Right lobe of liver (tissue), 6 donors: ENCODE results near the gene PAPOLB. TPM values are rescaled to one million over a fixed set of nuclear protein-coding genes. Genes with fewer than 3 reads are reported as not detected.

Experiments
- ATAC-seq, 4 donors: fragments of 200-7000 bp; cut with Tn5 transposase; one replicate each; pipeline ENCODE4 v1.9.1; 2020; ENCODE audit warnings: mild to moderate bottlenecking in 4 of 4, moderate library complexity in 4 of 4
- DNase-seq, 3 donors: peaks; one replicate each; pipeline ENCODE4 v3.0.0-alpha.2; 2020
- H3K27ac ChIP-seq, 3 donors: fragments of 200-600 bp; one replicate each; pipeline ENCODE4 v1.8.0; 2022
- H3K27me3 ChIP-seq, 2 donors: fragments of 200-600 bp; one replicate each; pipeline ENCODE4 v1.8.0; 2022
- H3K36me3 ChIP-seq, 4 donors: fragments of 200-600 bp; sonication (generic) in 1 of 4; one replicate each; pipeline versions ENCODE4 v1.5.1 to v1.8.0; 2017 to 2022; ENCODE audit warnings: control low read depth in 1 of 4
- H3K4me1 ChIP-seq, 4 donors: fragments of 200-600 bp; sonication (generic) in 1 of 4; one replicate each; pipeline versions ENCODE4 v1.5.1 to v1.8.0; 2017 to 2022; ENCODE audit warnings: control low read depth in 1 of 4
- H3K4me3 ChIP-seq, 3 donors: fragments of 200-600 bp; one replicate each; pipeline ENCODE4 v1.8.0; 2022
- H3K9me3 ChIP-seq, 4 donors: fragments of 200-600 bp; sonication (generic) in 1 of 4; one replicate each; pipeline versions ENCODE4 v1.5.1 to v1.8.0; 2017 to 2022; ENCODE audit warnings: control low read depth in 1 of 4
- CTCF ChIP-seq, 4 donors: fragments of 200-600 bp in 3 of 4; fragments of 450-650 bp in 1 of 4; IDR thresholded peaks; one replicate each; pipeline versions ENCODE4 v1.5.1 to v1.8.0; 2016 to 2022; ENCODE audit warnings: antibody characterized with exemption in 4 of 4, mild to moderate bottlenecking in 2 of 4
- POLR2A ChIP-seq: fragments of 450-650 bp; IDR thresholded peaks from one replicate; pipeline ENCODE4 v1.6.1; 2017; ENCODE audit warnings: antibody characterized with exemption, mild to moderate bottlenecking
- WGBS: methylation state at CpG from one replicate; pipeline ENCODE4 v1.1.6; 2018; ENCODE audit warnings: low coverage, low lambda C conversion rate; ENCODE audit not compliant: insufficient coverage; ENCODE audit errors: missing lambda C conversion rate; 5-methylcytosine and 5-hydroxymethylcytosine counted together
- intact Hi-C, 2 donors: fragments of 100-400 bp; cut with DNase I; formaldehyde crosslinking; loops; one replicate each; pipeline versions ENCODE4 v1.11.2 to v1.14.1; 2022
- total RNA-seq, 6 experiments: library from RNA; depleted of rRNA in 2 of 6; stranded (reverse); fragments of >200 nt in 2 of 6; fragmentation: NEBNext Ultra II Directional in 3 of 6; extraction: Animal tissue kit (Norgen Biotek cat#: 25700) in 3 of 6; gene quantifications; one replicate each; pipeline versions ENCODE4 v1.1.0 to v1.2.4, GENCODE V29; 2016 to 2023
- donor health status: DM: no; HTN: yes; CAD: no.
- donor health status: DM: no; HTN: no; CAD: no.
- donor health status: DM: no; HTN: no; CAD: no.
- donor health status: DM: no; HTN: yes; CAD: no.
- donor health status: DM: no; HTN: yes; CAD: no.

The PAPOLB gene
- total RNA-seq, 6 experiments from 2014 or later, result not detected

GRCh38 chr7:4833691-4834600 is 27.9 kb downstream of the PAPOLB start:
- DNase-seq, result no peak
- intact Hi-C loops, result no loop called here
- Histone ChIP-seq H3K4me1 (no peaks in the 10 kb centered on the region), H3K27me3 (no peaks in the 10 kb centered on the region), H3K9me3 (no peaks in the 10 kb centered on the region), H3K27ac (no peak overlapping the region), H3K36me3 (no peaks in the 10 kb centered on the region), H3K4me3 (no peak overlapping the region)
- TF ChIP-seq CTCF (IDR thresholded peaks at IDR 0.05) (no peak), POLR2A (no peak)
- ATAC-seq, result no peak
- WGBS, result 47% methylated on average over 3 of the region's 36 CpGs

GRCh38 chr7:4833176-4833575 is 28.7 kb downstream of the PAPOLB start:
- Histone ChIP-seq H3K27ac (no peak overlapping the region), H3K36me3 (no peaks in the 10 kb centered on the region), H3K9me3 (no peaks in the 10 kb centered on the region), H3K27me3 (no peaks in the 10 kb centered on the region), H3K4me3 (no peak overlapping the region), H3K4me1 (no peaks in the 10 kb centered on the region)
- TF ChIP-seq CTCF (IDR thresholded peaks at IDR 0.05) (no peak), POLR2A (no peak)
- DNase-seq, result no peak
- 52% methylated on average over 3 of the region's 17 CpGs for WGBS
- no peak for ATAC-seq
- intact Hi-C loops, result no loop called here

- Histone ChIP-seq H3K36me3 (no peaks in the 10 kb centered on the region), H3K4me1 (no peaks in the 10 kb centered on the region), H3K4me3 (no peak overlapping the region), H3K9me3 (no peaks in the 10 kb centered on the region), H3K27me3 (no peaks in the 10 kb centered on the region), H3K27ac (no peak overlapping the region)
- intact Hi-C loops, result no loop called here
- DNase-seq, result no peak
- 82% methylated on average over 11 of the region's 16 CpGs for WGBS
- TF ChIP-seq POLR2A, result no peak
- no peak for TF ChIP-seq CTCF (IDR thresholded peaks at IDR 0.05)
- no peak for ATAC-seq
Measured at GRCh38 chr7:4832711-4833110, 29.1 kb downstream of the PAPOLB start.

GRCh38 chr7:4831723-4832495 is 29.9 kb downstream of the PAPOLB start:
- TF ChIP-seq POLR2A (no peak), CTCF (IDR thresholded peaks at IDR 0.05) (no peak)
- intact Hi-C loops, result no loop called here
- DNase-seq, result no peak
- no peaks in the 10 kb centered on the region for H3K4me1 ChIP-seq
- no peak overlapping the region for H3K27ac ChIP-seq
- 59% methylated on average over 15 of the region's 17 CpGs for WGBS
- no peaks in the 10 kb centered on the region for H3K9me3 ChIP-seq
- no peaks in the 10 kb centered on the region for H3K36me3 ChIP-seq
- no peak overlapping the region for H3K4me3 ChIP-seq
- ATAC-seq, result no peak
- no peaks in the 10 kb centered on the region for H3K27me3 ChIP-seq
